ENCODE data around the gene RNF157. TPM values are rescaled to one million over a fixed set of nuclear protein-coding genes. Genes with fewer than 3 reads are reported as not detected.

RNF157 gene
- total and polyA plus RNA-seq, 11 donors: 3.6 to 7.4 (median 5.2) TPM

GRCh38 chr17:76137001-76137350 lies 103.3 kb downstream of the RNF157 start:
- no peaks in the 10 kb centered on the region for H3K9me3 ChIP-seq
- H3K27ac ChIP-seq: no peak overlapping the region
- no peak for DNase-seq
- H3K4me1 ChIP-seq: peaks cover 6 to 52% (median 28%) of the 10 kb centered on the region in 12 donors
- intact Hi-C loops (cut with DNase I): no loop called here
- no peaks in the 10 kb centered on the region for H3K36me3 ChIP-seq
- peaks cover 36 to 87% (median 82%) of the 10 kb centered on the region in 9 donors for H3K27me3 ChIP-seq
- no peak for TF ChIP-seq CTCF (IDR thresholded peaks at IDR 0.05)
- no peak for TF ChIP-seq POLR2A (IDR thresholded peaks at IDR 0.05)
- no peak overlapping the region for H3K4me3 ChIP-seq
- no peak for ATAC-seq
- 42 to 59% (median 49%) methylated on average over 7 of the region's 7 CpGs; no CpG with 5 or more reads in 1 of the 4 donors for WGBS, 4 donors

GRCh38 chr17:76136276-76137000 lies 103.9 kb downstream of the RNF157 start:
- intact Hi-C loops (cut with DNase I): no loop called here
- no peak for TF ChIP-seq CTCF (IDR thresholded peaks at IDR 0.05)
- no peak for TF ChIP-seq POLR2A (IDR thresholded peaks at IDR 0.05)
- Histone ChIP-seq H3K9me3 (no peaks in the 10 kb centered on the region), H3K36me3 (no peaks in the 10 kb centered on the region), H3K27me3 (peaks cover 36 to 92% (median 88%) of the 10 kb centered on the region in 9 donors), H3K4me3 (no peak overlapping the region), H3K4me1 (peaks cover 6 to 47% (median 22%) of the 10 kb centered on the region in 12 donors), H3K27ac (no peak overlapping the region)
- DNase-seq (peak in 1 of 5 donors; percentile 18), ATAC-seq (no peak)
- 57 to 66% (median 64%) methylated on average over 16 of the region's 16 CpGs for WGBS, 4 donors

- TF ChIP-seq POLR2A (IDR thresholded peaks at IDR 0.05) (no peak), CTCF (IDR thresholded peaks at IDR 0.05) (no peak)
- H3K27me3 ChIP-seq: peaks cover 36 to 99% (median 92%) of the 10 kb centered on the region in 9 donors
- intact Hi-C loops (cut with DNase I): no loop called here
Observed at GRCh38 chr17:76135810-76136188, 104.5 kb downstream of the RNF157 start.

GRCh38 chr17:76134911-76135809 lies 105.1 kb downstream of the RNF157 start:
- Histone ChIP-seq H3K27me3 (peaks cover 34 to 100% (median 92%) of the 10 kb centered on the region in 9 donors), H3K27ac (no peak overlapping the region), H3K4me1 (peaks cover under 1 to 34% (median 11%) of the 10 kb centered on the region in 12 donors), H3K9me3 (no peaks in the 10 kb centered on the region), H3K4me3 (no peak overlapping the region), H3K36me3 (no peaks in the 10 kb centered on the region)
- TF ChIP-seq CTCF (IDR thresholded peaks at IDR 0.05): no peak
- TF ChIP-seq POLR2A (IDR thresholded peaks at IDR 0.05): no peak
- peak in 1 of 5 donors; percentile 10 for DNase-seq
- WGBS, 4 donors: 40 to 47% (median 44%) methylated on average over 21 to 22 of the region's 22 CpGs
- intact Hi-C loops (cut with DNase I): no loop called here
- no peak for ATAC-seq

More at GRCh38 chr17:76135810-76136188, 104.5 kb downstream of the RNF157 start:
- Histone ChIP-seq H3K4me3 (no peak overlapping the region), H3K27ac (no peak overlapping the region), H3K36me3 (no peaks in the 10 kb centered on the region), H3K9me3 (no peaks in the 10 kb centered on the region), H3K4me1 (peaks cover 4 to 40% (median 17%) of the 10 kb centered on the region in 12 donors)
- 56 to 63% (median 60%) methylated on average over 7 to 8 of the region's 8 CpGs for WGBS, 4 donors
- DNase-seq (peak in 1 of 5 donors; percentile 13), ATAC-seq (no peak)

All from heart left ventricle (tissue), 16 donors.